GM13976 (cell line): ENCODE data around the gene MEOX2.

Source experiments
- DNase-seq: peaks from one replicate; pipeline ENCODE4 v3.0.0; 2012; ENCODE audit warnings: low spot score
- CTCF ChIP-seq: IDR thresholded peaks from 2 replicates; pipeline ENCODE4 v1.5.1; 2012; ENCODE audit warnings: borderline replicate concordance, mild to moderate bottlenecking; ENCODE audit not compliant: insufficient read depth; ENCODE audit errors: extremely low read depth, missing control alignments, control extremely low read depth
- in situ Hi-C: fragments of 300-500 bp; cut with MboI; formaldehyde crosslinking; loops from one replicate; pipeline ENCODE4 v1.12.0; 2022; ENCODE audit warnings: low sequenced_read_pairs, mixed read lengths, inconsistent platforms; ENCODE audit not compliant: unreplicated experiment

The MEOX2 gene

GRCh38 chr7:15582773-15583172 is 103.7 kb downstream of the MEOX2 start:
- TF ChIP-seq CTCF = no peak
- DNase-seq = no peak
- in situ Hi-C loops = no loop called here

GRCh38 chr7:15581352-15581951 is 105.0 kb downstream of the MEOX2 start:
- no peak for DNase-seq
- in situ Hi-C loops = no loop called here
- no peak for TF ChIP-seq CTCF

GRCh38 chr7:15580604-15581351 is 105.7 kb downstream of the MEOX2 start:
- no peak for DNase-seq
- no peak for TF ChIP-seq CTCF
- in situ Hi-C loops = no loop called here

GRCh38 chr7:15577600-15577999 is 108.9 kb downstream of the MEOX2 start:
- in situ Hi-C loops = no loop called here
- no peak for TF ChIP-seq CTCF
- DNase-seq = no peak

GRCh38 chr7:15571301-15571878 is 115.1 kb downstream of the MEOX2 start:
- no peak for DNase-seq
- in situ Hi-C loops = no loop called here
- TF ChIP-seq CTCF = no peak

- TF ChIP-seq CTCF = no peak
- in situ Hi-C loops = no loop called here
- no peak for DNase-seq
Observed at GRCh38 chr7:15567652-15568051, 118.8 kb downstream of the MEOX2 start.

- DNase-seq = no peak
- in situ Hi-C loops = no loop called here
- no peak for TF ChIP-seq CTCF
Observed at GRCh38 chr7:15567036-15567435, 119.4 kb downstream of the MEOX2 start.
